Measurements from ENCODE around the gene KCNJ16. TPM values are rescaled to one million over a fixed set of nuclear protein-coding genes. Genes with fewer than 3 reads are reported as not detected.

Gene KCNJ16
- total RNA-seq, 1 donor from 2014 or later: not detected

GRCh38 chr17:70070305-70071027 is 4.6 kb upstream of the KCNJ16 start:
- no peak for TF ChIP-seq CTCF (IDR thresholded peaks at IDR 0.05)
- no peak for TF ChIP-seq POLR2AphosphoS5 (IDR thresholded peaks at IDR 0.05; ENCODE audit: insufficient read depth in 1 of 2, low read depth in 1 of 2)
- TF ChIP-seq POLR2A (IDR thresholded peaks at IDR 0.05): no peak
- DNase-seq (ENCODE audit: extremely low spot score in 2 of 2): no peak
- Histone ChIP-seq H3K27ac (no peak overlapping the region), H3K36me3 (no peaks in the 10 kb centered on the region), H3K27me3 (no peaks in the 10 kb centered on the region), H3K4me1 (no peaks in the 10 kb centered on the region), H3K4me3 (no peak overlapping the region), H3K9me3 (no peaks in the 10 kb centered on the region)
- intact Hi-C loops (cut with DNase I): no loop called here

- H3K4me1 ChIP-seq: no peaks in the 10 kb centered on the region
- DNase-seq (ENCODE audit: extremely low spot score in 2 of 2): no peak
- no peak overlapping the region for H3K27ac ChIP-seq
- no peaks in the 10 kb centered on the region for H3K36me3 ChIP-seq
- H3K9me3 ChIP-seq: no peaks in the 10 kb centered on the region
- TF ChIP-seq CTCF (IDR thresholded peaks at IDR 0.05) (no peak), POLR2AphosphoS5 (IDR thresholded peaks at IDR 0.05; ENCODE audit: insufficient read depth in 1 of 2, low read depth in 1 of 2) (no peak), POLR2A (IDR thresholded peaks at IDR 0.05) (no peak)
- no peak overlapping the region for H3K4me3 ChIP-seq
- H3K27me3 ChIP-seq: no peaks in the 10 kb centered on the region
- intact Hi-C loops (cut with DNase I): no loop called here
Observed at GRCh38 chr17:70071127-70071526, 3.9 kb upstream of the KCNJ16 start.

GRCh38 chr17:70071620-70072019 is 3.4 kb upstream of the KCNJ16 start:
- intact Hi-C loops (cut with DNase I): no loop called here
- H3K36me3 ChIP-seq: no peaks in the 10 kb centered on the region

GRCh38 chr17:70072546-70073309 is 2.3 kb upstream of the KCNJ16 start:
- no peak for DNase-seq (ENCODE audit: extremely low spot score in 2 of 2)
- TF ChIP-seq CTCF (IDR thresholded peaks at IDR 0.05) (no peak), POLR2A (IDR thresholded peaks at IDR 0.05) (no peak), POLR2AphosphoS5 (IDR thresholded peaks at IDR 0.05; ENCODE audit: insufficient read depth in 1 of 2, low read depth in 1 of 2) (no peak)
- H3K4me1 ChIP-seq: no peaks in the 10 kb centered on the region
- H3K27me3 ChIP-seq: no peaks in the 10 kb centered on the region
- no peaks in the 10 kb centered on the region for H3K36me3 ChIP-seq
- no peaks in the 10 kb centered on the region for H3K9me3 ChIP-seq
- no peak overlapping the region for H3K27ac ChIP-seq
- intact Hi-C loops (cut with DNase I): no loop called here
- no peak overlapping the region for H3K4me3 ChIP-seq

More at GRCh38 chr17:70071620-70072019, 3.4 kb upstream of the KCNJ16 start:
- no peak for TF ChIP-seq POLR2AphosphoS5 (IDR thresholded peaks at IDR 0.05; ENCODE audit: insufficient read depth in 1 of 2, low read depth in 1 of 2)
- TF ChIP-seq CTCF (IDR thresholded peaks at IDR 0.05): no peak
- no peak for TF ChIP-seq POLR2A (IDR thresholded peaks at IDR 0.05)
- DNase-seq (ENCODE audit: extremely low spot score in 2 of 2): no peak
- Histone ChIP-seq H3K4me3 (no peak overlapping the region), H3K27ac (no peak overlapping the region), H3K27me3 (no peaks in the 10 kb centered on the region), H3K9me3 (no peaks in the 10 kb centered on the region), H3K4me1 (no peaks in the 10 kb centered on the region)

GRCh38 chr17:70073310-70073709 is 1.7 kb upstream of the KCNJ16 start:
- Histone ChIP-seq H3K4me1 (no peaks in the 10 kb centered on the region), H3K27ac (no peak overlapping the region), H3K9me3 (no peaks in the 10 kb centered on the region), H3K27me3 (no peaks in the 10 kb centered on the region), H3K4me3 (no peak overlapping the region), H3K36me3 (no peaks in the 10 kb centered on the region)
- TF ChIP-seq CTCF (IDR thresholded peaks at IDR 0.05) (no peak), POLR2AphosphoS5 (IDR thresholded peaks at IDR 0.05; ENCODE audit: insufficient read depth in 1 of 2, low read depth in 1 of 2) (no peak), POLR2A (IDR thresholded peaks at IDR 0.05) (no peak)
- no peak for DNase-seq (ENCODE audit: extremely low spot score in 2 of 2)
- intact Hi-C loops (cut with DNase I): no loop called here

Measured in vagina (tissue), 2 donors.